Endothelial cell of umbilical vein (primary cell): ENCODE measurements around the gene RASGRF1. TPM values are rescaled to one million over a fixed set of nuclear protein-coding genes. Genes with fewer than 3 reads are reported as not detected.

ENCODE experiments used
- BruUV-seq: library from RNA; stranded (reverse); fragments of 400-500 nt; replicated peaks from 2 replicates; lab custom pipeline; 2021; lab: Mats Ljungman, UMichigan
- CTCF ChIA-PET: fragments of 300-600, 350-600 bp; sonication (Branson Sonifier 250); formaldehyde crosslinking; loops from one replicate; lab custom pipeline; 2021; ENCODE audit warnings: antibody characterized with exemption, inconsistent platforms; lab: Charles Lee
- POLR2A ChIA-PET: fragments of 300-600, 350-600 bp; sonication (Branson Sonifier 250); formaldehyde crosslinking; loops from one replicate; lab custom pipeline; 2021; ENCODE audit warnings: antibody characterized with exemption, inconsistent platforms; lab: Charles Lee
- DNase-seq: peaks from one replicate; pipeline ENCODE4 v3.0.0-alpha.2; 2011; ENCODE audit warnings: low read depth, low spot score
- FAIRE-seq: peaks from 2 replicates; lab custom pipeline; 2011; peaks lifted over from hg19 to GRCh38; lab: Jason Lieb, UNC
- H2AFZ ChIP-seq: 2 replicates; pipeline ENCODE4 v1.6.0; 2012; ENCODE audit warnings: low read depth, low read length, control low read depth, inconsistent platforms
- H3K27ac ChIP-seq: 2 replicates; pipeline ENCODE4 v1.5.1; 2011; ENCODE audit warnings: low read depth, mild to moderate bottlenecking, control low read depth, low read length, moderate library complexity; ENCODE audit not compliant: insufficient read depth
- H3K27me3 ChIP-seq, 2 experiments: 2 replicates each; pipeline versions ENCODE4 v1.6.0 to v1.6.1; 2011; ENCODE audit warnings: low read length in 2 of 2, mixed read lengths in 1 of 2; ENCODE audit not compliant: control insufficient read depth in 2 of 2, insufficient read depth in 2 of 2
- H3K36me3 ChIP-seq, 2 experiments: 2 replicates in 1 of 2; 3 replicates in 1 of 2; pipeline ENCODE4 v1.5.1; 2011; ENCODE audit warnings: low read length in 2 of 2, mild to moderate bottlenecking in 1 of 2, moderate library complexity in 1 of 2; ENCODE audit not compliant: control insufficient read depth in 2 of 2, insufficient read depth in 2 of 2; ENCODE audit errors: extremely low read depth in 1 of 2
- H3K4me1 ChIP-seq: 3 replicates; pipeline ENCODE4 v1.5.1; 2011; ENCODE audit warnings: mild to moderate bottlenecking, low read length; ENCODE audit not compliant: control insufficient read depth, insufficient read depth; ENCODE audit errors: extremely low read depth
- H3K4me2 ChIP-seq: 2 replicates; pipeline ENCODE4 v1.6.1; 2011; ENCODE audit warnings: low read length, control low read depth, mixed read lengths; ENCODE audit not compliant: insufficient read depth
- H3K4me3 ChIP-seq, 3 experiments: fragments of 200-600 bp in 1 of 3; sonication (generic), shearing (Covaris generic) in 1 of 3; replicated peaks in 1 of 3; 2 replicates each; pipeline ENCODE4 v1.5.1; 2011 to 2016; ENCODE audit warnings: control low read depth in 3 of 3, low read length in 3 of 3, mild to moderate bottlenecking in 2 of 3, inconsistent platforms in 1 of 3, low read depth in 1 of 3, moderate library complexity in 1 of 3; ENCODE audit not compliant: insufficient read depth in 1 of 3
- H3K79me2 ChIP-seq: 2 replicates; pipeline ENCODE4 v1.6.0; 2012; ENCODE audit warnings: low read length, inconsistent platforms; ENCODE audit not compliant: control insufficient read depth, insufficient read depth
- H3K9ac ChIP-seq: replicated peaks from 2 replicates; pipeline ENCODE3; 2011; ENCODE audit warnings: low read length, control low read depth; ENCODE audit not compliant: insufficient read depth; ENCODE audit errors: extremely low read depth
- H3K9me1 ChIP-seq: replicated peaks from 3 replicates; pipeline ENCODE4 v1.6.0; 2011; ENCODE audit warnings: mild to moderate bottlenecking, low read length; ENCODE audit not compliant: control insufficient read depth, insufficient read depth; ENCODE audit errors: extremely low read depth
- H3K9me3 ChIP-seq: replicated peaks from 2 replicates; pipeline ENCODE4 v1.5.1; 2012; ENCODE audit warnings: low read length, inconsistent platforms; ENCODE audit not compliant: control insufficient read depth, insufficient read depth
- H4K20me1 ChIP-seq: replicated peaks from 2 replicates; pipeline ENCODE3; 2011; ENCODE audit warnings: mild to moderate bottlenecking, low read length; ENCODE audit not compliant: control insufficient read depth, insufficient read depth; ENCODE audit errors: extremely low read depth
- EZH2 ChIP-seq: IDR thresholded peaks from 2 replicates; pipeline ENCODE4 v1.6.1; 2012; ENCODE audit warnings: borderline replicate concordance, low read depth, mild to moderate bottlenecking, moderate library complexity, low read length, inconsistent platforms; ENCODE audit not compliant: severe bottlenecking
- FOS ChIP-seq: IDR thresholded peaks from 2 replicates; pipeline ENCODE4 v1.6.1; 2011; ENCODE audit warnings: mild to moderate bottlenecking, low read length, moderate library complexity, borderline replicate concordance; ENCODE audit not compliant: insufficient read depth
- GATA2 ChIP-seq: IDR thresholded peaks from 2 replicates; pipeline ENCODE4 v1.7.0; 2011; ENCODE audit warnings: low read depth, mild to moderate bottlenecking, moderate library complexity, mixed read lengths, low read length; ENCODE audit not compliant: insufficient read length, insufficient read depth
- JUN ChIP-seq: IDR thresholded peaks from 2 replicates; pipeline ENCODE4 v1.6.1; 2011; ENCODE audit warnings: borderline replicate concordance, low read depth; ENCODE audit not compliant: insufficient read length, insufficient read depth
- MYC ChIP-seq: IDR thresholded peaks from one replicate; pipeline ENCODE4 v1.6.1; 2011; ENCODE audit warnings: mild to moderate bottlenecking, low read depth, low read length
- POLR2A ChIP-seq: IDR thresholded peaks from 2 replicates; pipeline ENCODE4 v1.6.1; 2012; ENCODE audit warnings: low read depth, mild to moderate bottlenecking, control low read depth, low read length
- POLR2AphosphoS5 ChIP-seq: IDR thresholded peaks from 2 replicates; pipeline ENCODE4 v1.6.1; 2012; ENCODE audit warnings: low read depth, mild to moderate bottlenecking, control low read depth, low read length, moderate library complexity; ENCODE audit not compliant: insufficient read depth
- dilution Hi-C: fragments of 300-500 bp; cut with MboI; formaldehyde crosslinking; loops from one replicate; pipeline ENCODE4 v1.15.0; 2019; ENCODE audit warnings: low sequenced_read_pairs; ENCODE audit not compliant: extremely low pct_ligation_motif_present
- intact Hi-C: fragments of 100-400 bp; cut with micrococcal nuclease; formaldehyde crosslinking; loops from one replicate; pipeline ENCODE4 v1.10.0; 2022
- polyA plus RNA-seq, 4 experiments: library from polyadenylated mRNA; depleted of rRNA in 3 of 4; stranded (reverse) in 3 of 4; unstranded in 1 of 4; fragments of >200 nt; gene quantifications; 2 replicates each; pipeline versions ENCODE4 v1.2.1 to v1.2.3, GENCODE V29; 2011 to 2012; ENCODE audit warnings: missing spikeins in 1 of 4
- total RNA-seq: library from RNA; stranded (reverse); gene quantifications from 2 replicates; pipeline ENCODE4 v1.2.3, GENCODE V29; 2021
- TF ChIP-seq, protein P1 (sequence below): IDR thresholded peaks from 2 replicates; pipeline ENCODE4 v1.6.1; 2011; ENCODE audit not compliant: insufficient read depth, insufficient read length
- TF ChIP-seq, protein P2 (sequence below), 2 donors: IDR thresholded peaks; 1 replicate in 1 of 2; 2 replicates in 1 of 2; pipeline ENCODE4 v1.5.1; 2011; ENCODE audit warnings: low read length in 2 of 2, mild to moderate bottlenecking in 2 of 2, moderate library complexity in 2 of 2, control low read depth in 1 of 2, inconsistent platforms in 1 of 2, low read depth in 1 of 2; ENCODE audit not compliant: insufficient read depth in 1 of 2; ENCODE audit errors: extremely low read depth in 1 of 2

RASGRF1 gene
- total and polyA plus RNA-seq, 2 donors (not counting 3 experiments of a cell fraction or from before 2014, with no cell fraction given): 0.04 TPM; not detected in 1

DNA sequence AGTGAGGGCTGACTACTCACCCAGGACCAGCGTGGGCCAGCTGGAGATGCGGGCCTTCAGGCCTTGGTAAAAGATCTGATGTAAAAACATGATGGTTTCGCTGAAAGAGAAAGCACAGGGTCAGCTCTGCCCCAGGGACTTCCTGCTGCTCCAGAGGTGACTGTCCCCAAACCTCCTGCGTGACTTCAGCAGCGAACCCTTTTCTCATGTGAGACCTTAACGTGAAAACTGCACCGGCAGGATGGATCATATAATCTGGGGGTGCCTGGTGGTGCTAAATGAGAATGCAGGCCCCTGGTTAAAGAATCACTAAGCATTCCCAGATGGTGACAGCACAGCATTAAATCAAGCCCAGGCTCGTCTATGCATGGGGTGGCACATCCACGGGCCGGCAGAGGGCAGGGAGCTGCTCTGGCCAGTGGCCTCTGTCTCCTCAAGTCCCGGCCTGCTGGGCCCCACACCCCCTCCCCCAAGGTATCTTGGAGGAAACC is 55.4 kb downstream of the RASGRF1 start:
- no peak for FAIRE-seq

More for the DNA sequence above, 55.4 kb downstream of the RASGRF1 start:
- Histone ChIP-seq H3K4me3 (no peak overlapping the region), H3K27me3 (peaks cover 7% of the 10 kb centered on the region in 2 experiments), H4K20me1 (no peaks in the 10 kb centered on the region), H3K4me2 (no peak overlapping the region), H3K79me2 (no peaks in the 10 kb centered on the region), H3K36me3 (no peaks in the 10 kb centered on the region), H2AFZ (no peak overlapping the region), H3K27ac (no peak overlapping the region), H3K9me3 (no peaks in the 10 kb centered on the region), H3K4me1 (no peaks in the 10 kb centered on the region), H3K9me1 (no peaks in the 10 kb centered on the region), H3K9ac (no peak overlapping the region)
- ChIA-PET POLR2A (no interaction called here), CTCF (interaction anchor here (2.1 kb wide), 1 partner anchor 149 kb away, joined by 5 read pairs; no protein-coding TSS in a partner anchor)
- BruUV-seq: no TSS peak
- dilution Hi-C loops (no loop called here), intact Hi-C loops (no loop called here)
- no peak for DNase-seq
- TF ChIP-seq EZH2: no peak
- TF ChIP-seq GATA2: no peak
- no peak for TF ChIP-seq FOS
- TF ChIP-seq, protein P1, sequence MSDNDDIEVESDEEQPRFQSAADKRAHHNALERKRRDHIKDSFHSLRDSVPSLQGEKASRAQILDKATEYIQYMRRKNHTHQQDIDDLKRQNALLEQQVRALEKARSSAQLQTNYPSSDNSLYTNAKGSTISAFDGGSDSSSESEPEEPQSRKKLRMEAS: no peak
- TF ChIP-seq MYC: no peak
- TF ChIP-seq JUN: no peak
- no peak for TF ChIP-seq POLR2AphosphoS5
- TF ChIP-seq POLR2A: no peak
- TF ChIP-seq, protein P2, sequence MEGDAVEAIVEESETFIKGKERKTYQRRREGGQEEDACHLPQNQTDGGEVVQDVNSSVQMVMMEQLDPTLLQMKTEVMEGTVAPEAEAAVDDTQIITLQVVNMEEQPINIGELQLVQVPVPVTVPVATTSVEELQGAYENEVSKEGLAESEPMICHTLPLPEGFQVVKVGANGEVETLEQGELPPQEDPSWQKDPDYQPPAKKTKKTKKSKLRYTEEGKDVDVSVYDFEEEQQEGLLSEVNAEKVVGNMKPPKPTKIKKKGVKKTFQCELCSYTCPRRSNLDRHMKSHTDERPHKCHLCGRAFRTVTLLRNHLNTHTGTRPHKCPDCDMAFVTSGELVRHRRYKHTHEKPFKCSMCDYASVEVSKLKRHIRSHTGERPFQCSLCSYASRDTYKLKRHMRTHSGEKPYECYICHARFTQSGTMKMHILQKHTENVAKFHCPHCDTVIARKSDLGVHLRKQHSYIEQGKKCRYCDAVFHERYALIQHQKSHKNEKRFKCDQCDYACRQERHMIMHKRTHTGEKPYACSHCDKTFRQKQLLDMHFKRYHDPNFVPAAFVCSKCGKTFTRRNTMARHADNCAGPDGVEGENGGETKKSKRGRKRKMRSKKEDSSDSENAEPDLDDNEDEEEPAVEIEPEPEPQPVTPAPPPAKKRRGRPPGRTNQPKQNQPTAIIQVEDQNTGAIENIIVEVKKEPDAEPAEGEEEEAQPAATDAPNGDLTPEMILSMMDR (IDR thresholded peaks at IDR 0.05; ENCODE audit: extremely low read depth in 1 of 2, insufficient read depth in 1 of 2, low read depth in 1 of 2, low read length in 2 of 2): no peak
